Activated B cell treated with CpG ODN at 0.5 μM for 24 hours (primary cell): ENCODE measurements around the gene MANF. TPM values are rescaled to one million over a fixed set of nuclear protein-coding genes. Genes with fewer than 3 reads are reported as not detected.
"Not testable (repeated sequence)": the region's sequence is repeated elsewhere in the genome, so short reads cannot be mapped to it uniquely, and the experiment has no call there.

ENCODE experiments used
- ATAC-seq: fragments of 200-7000 bp; cut with Tn5 transposase; one replicate; pipeline ENCODE4 v1.10.0; 2021; ENCODE audit warnings: low read depth, mild to moderate bottlenecking, moderate library complexity
- CTCF ChIA-PET: fragments of 350-600 bp; sonication (Branson Sonifier 250); formaldehyde crosslinking; loops from one replicate; lab custom pipeline; 2021; ENCODE audit warnings: antibody characterized with exemption; lab: Charles Lee
- POLR2A ChIA-PET: fragments of 350-600 bp; sonication (Branson Sonifier 250); formaldehyde crosslinking; loops from one replicate; lab custom pipeline; 2021; ENCODE audit warnings: antibody characterized with exemption; lab: Charles Lee
- DNase-seq: peaks from one replicate; pipeline ENCODE4 v3.0.0; 2022
- H3K27ac Mint-ChIP-seq: one replicate; pipeline ENCODE4 v1.8.0; 2020; ENCODE audit warnings: mixed read lengths
- H3K27me3 Mint-ChIP-seq: one replicate; pipeline ENCODE4 v1.8.0; 2021; ENCODE audit warnings: mixed read lengths
- H3K36me3 Mint-ChIP-seq: one replicate; pipeline ENCODE4 v1.8.0; 2021; ENCODE audit warnings: low read depth, mixed read lengths
- H3K4me1 Mint-ChIP-seq: one replicate; pipeline ENCODE4 v1.8.0; 2021; ENCODE audit warnings: mixed read lengths
- H3K4me3 Mint-ChIP-seq: one replicate; pipeline ENCODE4 v1.8.0; 2020; ENCODE audit warnings: mild to moderate bottlenecking, mixed read lengths
- H3K9me3 Mint-ChIP-seq: one replicate; pipeline ENCODE4 v1.8.0; 2020; ENCODE audit warnings: mixed read lengths
- intact Hi-C: fragments of 100-400 bp; cut with micrococcal nuclease; formaldehyde crosslinking; loops from one replicate; pipeline ENCODE4 v1.15.1; 2024
- total RNA-seq: library from RNA; stranded (reverse); gene quantifications from 2 replicates; pipeline ENCODE4 v1.2.3, GENCODE V29; 2022
- TF ChIP-seq, protein P1 (sequence below): fragments of 200-600 bp; IDR thresholded peaks from one replicate; pipeline ENCODE4 v1.8.0; 2022; ENCODE audit warnings: antibody characterized with exemption, mild to moderate bottlenecking

Gene MANF
- total RNA-seq, 1 donor from 2014 or later, result 64.2 TPM

DNA sequence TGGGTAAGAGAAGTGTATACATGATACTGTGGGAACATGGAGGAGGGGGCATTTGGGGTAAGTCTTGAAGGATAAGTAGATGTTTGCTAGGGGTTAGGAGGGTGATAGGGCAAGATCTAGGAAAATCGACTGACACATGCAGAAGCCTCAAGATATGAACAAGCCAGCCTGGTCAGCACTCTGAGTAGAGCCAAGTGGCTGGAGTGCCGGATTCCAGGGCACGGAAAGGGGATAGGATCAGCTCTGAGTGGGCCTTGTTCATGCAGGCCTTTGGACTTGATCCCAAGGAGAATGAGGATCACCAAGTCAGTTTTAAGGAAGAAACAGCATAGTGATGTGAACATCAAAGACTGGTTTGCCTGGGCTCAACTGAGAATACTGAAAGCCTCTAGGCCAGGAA, 24.3 kb upstream of the MANF start:
- Mint-ChIP-seq H3K9me3 (no peaks in the 10 kb centered on the region), H3K4me3 (no peak overlapping the region), H3K27me3 (peaks cover 4% of the 10 kb centered on the region), H3K27ac (no peak overlapping the region), H3K4me1 (no peaks in the 10 kb centered on the region), H3K36me3 (no peaks in the 10 kb centered on the region)
- CTCF ChIA-PET, result interaction anchor here (1.7 kb wide), 1 partner anchor 11 kb away, joined by 5 read pairs; no protein-coding TSS in a partner anchor
- intact Hi-C loops, result no loop called here
- DNase-seq (no peak), ATAC-seq (no peak)
- TF ChIP-seq, protein P1, sequence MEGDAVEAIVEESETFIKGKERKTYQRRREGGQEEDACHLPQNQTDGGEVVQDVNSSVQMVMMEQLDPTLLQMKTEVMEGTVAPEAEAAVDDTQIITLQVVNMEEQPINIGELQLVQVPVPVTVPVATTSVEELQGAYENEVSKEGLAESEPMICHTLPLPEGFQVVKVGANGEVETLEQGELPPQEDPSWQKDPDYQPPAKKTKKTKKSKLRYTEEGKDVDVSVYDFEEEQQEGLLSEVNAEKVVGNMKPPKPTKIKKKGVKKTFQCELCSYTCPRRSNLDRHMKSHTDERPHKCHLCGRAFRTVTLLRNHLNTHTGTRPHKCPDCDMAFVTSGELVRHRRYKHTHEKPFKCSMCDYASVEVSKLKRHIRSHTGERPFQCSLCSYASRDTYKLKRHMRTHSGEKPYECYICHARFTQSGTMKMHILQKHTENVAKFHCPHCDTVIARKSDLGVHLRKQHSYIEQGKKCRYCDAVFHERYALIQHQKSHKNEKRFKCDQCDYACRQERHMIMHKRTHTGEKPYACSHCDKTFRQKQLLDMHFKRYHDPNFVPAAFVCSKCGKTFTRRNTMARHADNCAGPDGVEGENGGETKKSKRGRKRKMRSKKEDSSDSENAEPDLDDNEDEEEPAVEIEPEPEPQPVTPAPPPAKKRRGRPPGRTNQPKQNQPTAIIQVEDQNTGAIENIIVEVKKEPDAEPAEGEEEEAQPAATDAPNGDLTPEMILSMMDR, result no peak
- POLR2A ChIA-PET, result no interaction called here

DNA sequence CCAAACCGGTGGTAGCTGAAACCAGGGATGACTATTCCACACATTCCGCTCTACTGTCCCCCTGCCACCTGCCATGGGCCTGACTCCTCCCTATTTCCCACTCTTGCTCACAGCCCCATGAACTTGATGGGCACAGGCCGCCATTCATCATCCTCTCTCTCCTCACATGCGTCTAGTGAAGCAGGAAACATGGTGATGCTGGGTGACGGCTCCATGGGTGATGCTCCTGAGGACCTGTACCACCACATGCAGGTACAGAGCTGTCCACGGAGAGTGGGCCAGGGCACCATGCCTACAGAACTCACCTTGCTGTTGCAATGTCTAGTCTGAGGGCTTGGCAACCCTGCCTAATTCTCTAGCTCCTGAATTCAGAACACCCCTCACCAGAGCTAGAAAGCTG, 23.3 kb upstream of the MANF start:
- DNase-seq, result no peak
- TF ChIP-seq, protein P1, result no peak
- Mint-ChIP-seq H3K27ac (no peak overlapping the region), H3K9me3 (no peaks in the 10 kb centered on the region), H3K4me3 (no peak overlapping the region), H3K27me3 (peaks cover 4% of the 10 kb centered on the region), H3K4me1 (no peaks in the 10 kb centered on the region), H3K36me3 (no peaks in the 10 kb centered on the region)
- ATAC-seq, result no peak
- ChIA-PET POLR2A (no interaction called here), CTCF (no interaction called here)
- intact Hi-C loops, result no loop called here

DNA sequence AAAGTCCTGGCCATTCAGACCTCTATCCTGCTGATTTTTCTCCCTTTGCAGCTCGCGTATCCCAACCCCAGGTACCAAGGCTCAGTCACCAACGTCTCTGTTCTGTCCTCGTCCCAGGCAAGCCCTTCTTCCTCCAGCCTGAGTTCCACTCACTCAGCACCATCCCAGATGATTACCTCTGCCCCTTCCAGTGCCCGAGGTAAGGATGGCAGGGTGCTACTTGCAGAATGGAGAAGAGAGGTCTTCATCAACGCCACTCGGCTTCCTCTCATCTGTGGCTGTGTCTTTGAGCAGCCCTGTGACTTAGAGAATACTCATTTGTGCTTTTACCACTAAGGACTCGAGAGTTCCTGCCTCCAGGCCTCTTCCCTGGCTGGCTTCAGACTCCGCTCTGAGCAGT, 22.6 kb upstream of the MANF start:
- Mint-ChIP-seq H3K27ac (no peak overlapping the region), H3K9me3 (no peaks in the 10 kb centered on the region), H3K4me3 (no peak overlapping the region), H3K27me3 (peaks cover 11% of the 10 kb centered on the region), H3K36me3 (no peaks in the 10 kb centered on the region), H3K4me1 (no peaks in the 10 kb centered on the region)
- ChIA-PET POLR2A (no interaction called here), CTCF (no interaction called here)
- TF ChIP-seq, protein P1, result no peak
- no peak for DNase-seq
- intact Hi-C loops, result no loop called here
- ATAC-seq, result no peak

DNA sequence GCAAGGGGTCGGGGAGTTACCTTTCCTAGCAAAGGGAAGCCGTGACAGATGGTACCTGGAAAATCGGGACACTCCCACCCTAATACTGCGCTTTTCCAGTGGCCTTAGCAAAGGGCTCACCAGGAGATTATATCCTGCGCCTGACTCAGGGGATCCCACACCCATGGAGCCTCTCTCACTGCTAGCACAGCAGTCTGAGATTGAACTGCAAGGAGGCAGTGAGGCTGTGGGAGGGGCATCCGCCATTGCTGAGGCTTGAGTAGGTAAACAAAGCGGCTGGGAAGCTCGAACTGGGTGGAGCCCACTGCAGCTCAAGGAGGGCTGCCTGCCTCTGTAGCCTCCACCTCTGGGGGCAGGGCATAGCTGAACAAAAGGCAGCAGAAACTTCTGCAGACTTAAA, 16.8 kb upstream of the MANF start:
- not testable (repeated sequence) for DNase-seq

DNA sequence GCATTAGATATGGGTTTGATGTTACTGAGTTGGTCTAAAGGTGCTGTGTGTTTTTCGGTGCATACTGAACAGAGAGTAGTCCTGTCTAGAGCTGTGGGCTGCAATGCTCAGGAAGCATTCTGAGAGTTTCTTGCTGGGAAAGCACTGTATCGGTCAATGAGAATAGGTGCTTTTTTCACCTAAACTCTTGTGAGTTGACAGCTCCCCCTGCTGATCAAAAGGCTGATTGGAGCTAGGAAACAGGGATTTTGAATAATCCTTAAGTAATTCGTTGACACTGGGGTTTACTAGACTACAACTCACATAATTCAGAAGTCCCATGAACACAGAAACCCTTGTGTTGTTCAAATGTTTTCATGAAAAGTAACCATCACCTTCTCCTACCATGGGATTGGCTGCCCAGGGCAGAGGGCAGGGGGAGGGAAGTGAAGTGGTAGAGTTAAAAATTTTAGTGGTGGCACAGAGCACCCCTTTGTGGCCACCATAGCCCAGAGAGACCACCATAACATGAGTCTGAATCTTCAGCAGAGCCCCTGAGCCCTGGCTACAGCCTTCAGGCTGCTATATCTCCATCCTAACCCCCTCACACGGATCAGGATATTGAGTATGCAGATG, 13.0 kb upstream of the MANF start:
- CTCF ChIA-PET, result interaction anchor here (0.7 to 5.4 kb wide), 8 partner anchors 12 to 757 kb away, joined by 3 to 54 read pairs (median 4); partner anchors contain the start of genes DOCK3, MANF and MAPKAPK3
- no peak for ATAC-seq

More for the DNA sequence above, 16.8 kb upstream of the MANF start:
- H3K36me3 Mint-ChIP-seq, H3K9me3 Mint-ChIP-seq, intact Hi-C loops, POLR2A ChIA-PET, ATAC-seq, H3K4me3 Mint-ChIP-seq, H3K27ac Mint-ChIP-seq, H3K4me1 Mint-ChIP-seq: not testable (repeated sequence)
- H3K27me3 Mint-ChIP-seq, result peaks cover 33% of the 10 kb centered on the region
- CTCF ChIA-PET, result interaction anchor here (5.4 kb wide), 1 partner anchor 754 kb away, joined by 54 read pairs; the partner anchor contains the start of gene MAPKAPK3

More for the DNA sequence above, 13.0 kb upstream of the MANF start:
- H3K4me3 Mint-ChIP-seq, result no peak overlapping the region
- TF ChIP-seq, protein P1, result no peak
- DNase-seq, result no peak
- no peaks in the 10 kb centered on the region for H3K9me3 Mint-ChIP-seq
- H3K4me1 Mint-ChIP-seq, result no peaks in the 10 kb centered on the region
- POLR2A ChIA-PET, result interaction anchor here (0.6 kb wide), 1 partner anchor 1025 kb away, joined by 4 read pairs; no protein-coding TSS in a partner anchor
- intact Hi-C loops, result loop anchor here (5.0 kb wide), 1 partner anchor 800 kb away; no protein-coding TSS in a partner anchor
- no peaks in the 10 kb centered on the region for H3K36me3 Mint-ChIP-seq
- H3K27me3 Mint-ChIP-seq, result peaks cover 46% of the 10 kb centered on the region
- no peak overlapping the region for H3K27ac Mint-ChIP-seq
